Cardiac fibroblast (primary cell): ENCODE measurements around the gene ATP4A.

Experiments used
- DNase-seq, 2 donors: peaks; one replicate each; pipeline versions ENCODE4 v3.0.0 to v3.0.0-alpha.2; 2010; ENCODE audit warnings: low read depth in 2 of 2
- H3K4me3 ChIP-seq, 2 donors: replicated peaks in 1 of 2; 1 replicate in 1 of 2; 2 replicates in 1 of 2; pipeline ENCODE4 v1.5.1; 2011; ENCODE audit warnings: low read depth in 2 of 2, low read length in 2 of 2, mild to moderate bottlenecking in 2 of 2, moderate library complexity in 1 of 2
- CTCF ChIP-seq: IDR thresholded peaks from one replicate; pipeline ENCODE4 v1.5.1; 2011; ENCODE audit warnings: low read depth, mild to moderate bottlenecking, low read length, inconsistent platforms

ATP4A gene

GRCh38 chr19:35565016-35565856 lies 1.8 kb upstream of the ATP4A start:
- no peak for TF ChIP-seq CTCF
- H3K4me3 ChIP-seq: no peak overlapping the region
- no peak for DNase-seq

GRCh38 chr19:35562776-35563175 lies 682 bp downstream of the ATP4A start:
- H3K4me3 ChIP-seq: no peak overlapping the region
- no peak for TF ChIP-seq CTCF

GRCh38 chr19:35562336-35562735 lies 1.1 kb downstream of the ATP4A start:
- DNase-seq: no peak
- H3K4me3 ChIP-seq: no peak overlapping the region
- TF ChIP-seq CTCF: no peak

More at GRCh38 chr19:35562776-35563175, 682 bp downstream of the ATP4A start:
- DNase-seq: no peak

GRCh38 chr19:35561436-35561835 lies 2.0 kb downstream of the ATP4A start:
- no peak for DNase-seq
- no peak overlapping the region for H3K4me3 ChIP-seq
- TF ChIP-seq CTCF: no peak

- H3K4me3 ChIP-seq: no peak overlapping the region
- no peak for DNase-seq
- no peak for TF ChIP-seq CTCF
Observed at GRCh38 chr19:35560677-35561076, 2.8 kb downstream of the ATP4A start.

GRCh38 chr19:35560271-35560670 lies 3.2 kb downstream of the ATP4A start:
- no peak for DNase-seq
- TF ChIP-seq CTCF: no peak
- no peak overlapping the region for H3K4me3 ChIP-seq

- TF ChIP-seq CTCF: no peak
- no peak overlapping the region for H3K4me3 ChIP-seq
- DNase-seq: no peak
Observed at GRCh38 chr19:35559781-35560180, 3.7 kb downstream of the ATP4A start.
